HUES48 (cell line): Measurements from ENCODE around the gene SDK1.
"Not testable (repeated sequence)": the region's sequence is repeated elsewhere in the genome, so short reads cannot be mapped to it uniquely, and the experiment has no call there.

Experiments used
- H3K27ac ChIP-seq: one replicate; pipeline ENCODE4 v1.7.0; 2013; ENCODE audit warnings: low read depth, low read length, inconsistent platforms
- H3K27me3 ChIP-seq: 2 replicates; pipeline ENCODE4 v1.6.1; 2013; ENCODE audit warnings: mild to moderate bottlenecking, low read length; ENCODE audit not compliant: control insufficient read depth, insufficient read depth
- H3K36me3 ChIP-seq: 2 replicates; pipeline ENCODE4 v1.6.1; 2013; ENCODE audit warnings: low read length; ENCODE audit not compliant: control insufficient read depth, insufficient read depth
- H3K4me1 ChIP-seq: 2 replicates; pipeline ENCODE4 v1.6.1; 2013; ENCODE audit warnings: mild to moderate bottlenecking, low read length; ENCODE audit not compliant: control insufficient read depth, insufficient read depth
- H3K4me3 ChIP-seq: 2 replicates; pipeline ENCODE4 v1.5.1; 2013; ENCODE audit warnings: mild to moderate bottlenecking, low read depth, low read length
- H3K9ac ChIP-seq: 2 replicates; pipeline ENCODE4 v1.6.1; 2013; ENCODE audit warnings: mild to moderate bottlenecking, low read depth, low read length, moderate library complexity
- H3K9me3 ChIP-seq: 2 replicates; pipeline ENCODE4 v1.6.1; 2013; ENCODE audit warnings: low read length; ENCODE audit not compliant: control insufficient read depth, insufficient read depth

SDK1 gene

DNA sequence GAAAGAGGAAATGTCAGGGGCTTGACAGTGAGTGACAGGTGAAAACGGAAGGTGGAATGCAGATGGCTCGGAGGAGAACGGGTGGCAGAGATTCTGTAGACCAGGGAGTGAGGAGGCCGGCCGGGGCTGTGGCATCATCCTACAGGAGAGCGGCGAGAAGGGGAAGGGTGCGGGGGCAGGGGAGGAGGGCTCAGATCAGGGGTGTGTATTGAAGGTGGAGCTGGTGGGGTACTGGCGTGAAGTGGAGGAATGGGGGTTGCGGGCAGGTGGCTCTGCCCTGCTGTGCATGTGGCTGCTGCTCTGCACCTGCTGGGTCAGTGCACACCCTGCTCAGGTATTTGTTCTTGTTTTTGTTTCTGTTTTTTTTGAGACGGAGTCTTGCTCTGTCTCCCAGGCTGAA lies 910.2 kb downstream of the SDK1 start:
- Histone ChIP-seq H3K9ac (no peak overlapping the region), H3K4me3 (no peak overlapping the region), H3K4me1 (no peaks in the 10 kb centered on the region), H3K9me3 (no peaks in the 10 kb centered on the region), H3K36me3 (no peaks in the 10 kb centered on the region), H3K27ac (no peak overlapping the region), H3K27me3 (no peaks in the 10 kb centered on the region)

DNA sequence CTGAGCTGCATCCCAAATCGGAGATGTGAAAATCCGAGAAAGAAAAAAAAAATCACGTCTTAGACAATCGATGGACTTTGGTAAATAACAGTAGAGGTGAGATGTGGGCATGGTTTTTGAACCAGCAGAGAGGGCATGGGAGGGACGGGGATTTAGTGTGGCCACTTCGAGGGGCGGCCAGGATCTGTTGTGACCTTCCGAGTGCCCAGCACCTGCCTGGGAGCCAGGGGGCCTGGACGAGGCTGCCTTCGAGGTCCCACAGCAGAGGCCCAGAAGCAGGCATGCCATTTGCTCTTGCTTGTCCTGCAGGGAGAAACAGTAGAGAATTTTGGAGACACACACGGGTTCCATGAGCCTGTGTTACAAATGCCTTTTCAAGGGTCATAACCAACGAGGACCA lies 911.3 kb downstream of the SDK1 start:
- Histone ChIP-seq H3K36me3 (no peaks in the 10 kb centered on the region), H3K9me3 (no peaks in the 10 kb centered on the region), H3K27ac (no peak overlapping the region), H3K9ac (no peak overlapping the region), H3K4me1 (no peaks in the 10 kb centered on the region), H3K4me3 (no peak overlapping the region), H3K27me3 (no peaks in the 10 kb centered on the region)

DNA sequence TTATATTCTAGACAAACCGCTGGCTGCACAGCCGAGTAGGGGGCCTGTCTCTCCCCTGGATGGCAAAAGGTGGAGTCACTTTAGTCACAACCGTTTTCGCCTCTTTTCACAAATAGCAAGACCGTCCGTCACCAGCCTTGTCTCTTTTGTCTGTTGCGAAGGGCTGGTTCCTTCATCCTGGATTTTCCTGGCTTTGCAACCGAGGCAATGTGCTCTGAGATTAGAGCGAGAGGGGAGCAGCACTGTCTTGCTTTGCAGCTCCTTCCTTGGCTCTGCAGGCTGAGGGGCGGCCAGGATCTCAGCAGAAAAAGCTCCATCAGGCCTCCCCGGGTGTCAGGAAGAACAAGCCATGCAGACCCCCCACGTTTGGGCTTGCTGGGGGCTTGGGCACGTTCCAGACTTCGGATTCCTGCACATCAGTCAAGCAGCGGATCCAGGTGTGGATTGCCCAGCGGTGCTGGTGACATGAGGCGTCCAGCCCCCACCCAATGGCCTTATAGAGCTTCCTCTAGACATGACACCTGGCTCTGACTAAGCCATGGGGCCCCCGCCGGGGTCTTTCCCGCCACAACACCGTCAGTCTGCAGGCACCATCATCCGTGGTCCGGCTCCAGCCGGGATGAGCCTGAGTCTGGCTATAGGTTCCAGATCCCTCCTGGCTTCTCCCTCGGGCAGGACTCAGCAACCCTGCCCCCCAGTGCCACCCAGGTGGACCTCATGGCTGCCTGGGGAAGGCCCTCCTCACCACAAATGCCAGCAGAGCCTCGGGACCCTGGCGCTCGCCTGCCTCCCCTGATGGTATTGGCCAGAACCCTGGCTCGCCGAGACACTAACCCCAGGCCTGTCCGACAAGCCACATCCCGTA lies 913.5 kb downstream of the SDK1 start:
- H3K9ac ChIP-seq = no peak overlapping the region
- H3K9me3 ChIP-seq = no peaks in the 10 kb centered on the region
- no peaks in the 10 kb centered on the region for H3K27me3 ChIP-seq
- H3K4me3 ChIP-seq = no peak overlapping the region
- no peak overlapping the region for H3K27ac ChIP-seq
- no peaks in the 10 kb centered on the region for H3K4me1 ChIP-seq
- H3K36me3 ChIP-seq = no peaks in the 10 kb centered on the region

DNA sequence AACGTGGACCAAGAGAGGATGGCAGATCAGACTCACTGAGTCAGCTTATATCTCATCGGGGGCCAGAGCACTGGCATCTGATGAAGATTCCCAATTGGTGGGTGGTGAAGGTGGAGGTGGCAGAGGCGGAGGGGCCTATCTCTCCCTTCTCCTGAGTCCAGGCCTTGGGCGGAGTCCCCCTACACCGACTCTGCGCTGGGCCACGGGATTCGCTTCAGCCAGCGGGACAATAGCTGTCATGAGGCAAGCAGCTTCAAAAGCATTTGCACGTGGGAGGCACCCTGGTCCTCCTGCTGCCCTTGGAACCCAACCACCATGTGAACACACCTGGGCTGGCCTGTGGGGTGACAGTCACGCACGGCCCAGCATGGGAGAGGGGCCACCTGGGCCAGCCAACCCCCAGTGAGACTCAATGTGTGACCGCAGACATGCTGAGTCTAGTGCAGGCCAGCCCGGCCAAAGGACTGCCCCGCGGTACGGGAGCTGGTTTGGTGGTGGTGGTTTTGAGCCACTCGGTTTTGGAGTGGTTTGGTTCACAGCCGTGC lies 914.2 kb downstream of the SDK1 start:
- Histone ChIP-seq H3K9ac (no peak overlapping the region), H3K4me3 (no peak overlapping the region), H3K4me1 (no peaks in the 10 kb centered on the region), H3K27me3 (no peaks in the 10 kb centered on the region), H3K36me3 (no peaks in the 10 kb centered on the region), H3K27ac (no peak overlapping the region), H3K9me3 (no peaks in the 10 kb centered on the region)

DNA sequence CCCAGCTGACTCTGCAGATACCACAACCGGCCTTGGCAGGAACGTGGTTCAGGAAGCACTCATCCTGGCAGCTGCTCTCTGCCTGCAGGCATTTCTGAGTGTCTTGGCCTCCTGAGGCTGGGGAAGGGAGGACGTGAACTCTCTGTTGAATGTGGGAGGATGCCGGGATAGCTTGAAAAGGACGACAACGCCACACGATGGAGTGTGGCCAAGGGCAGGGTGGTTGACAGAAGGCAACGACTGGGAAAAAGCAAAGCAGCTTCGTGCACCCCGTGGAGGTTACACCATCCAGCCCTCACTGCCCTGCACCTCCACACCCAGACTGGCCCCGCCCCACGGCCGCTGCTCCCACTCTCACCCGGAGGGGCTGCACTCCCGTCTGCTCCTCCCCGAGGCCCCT lies 915.0 kb downstream of the SDK1 start:
- Histone ChIP-seq H3K36me3 (no peaks in the 10 kb centered on the region), H3K27ac (no peak overlapping the region), H3K27me3 (no peaks in the 10 kb centered on the region), H3K4me1 (no peaks in the 10 kb centered on the region), H3K9me3 (no peaks in the 10 kb centered on the region), H3K9ac (no peak overlapping the region), H3K4me3 (no peak overlapping the region)

DNA sequence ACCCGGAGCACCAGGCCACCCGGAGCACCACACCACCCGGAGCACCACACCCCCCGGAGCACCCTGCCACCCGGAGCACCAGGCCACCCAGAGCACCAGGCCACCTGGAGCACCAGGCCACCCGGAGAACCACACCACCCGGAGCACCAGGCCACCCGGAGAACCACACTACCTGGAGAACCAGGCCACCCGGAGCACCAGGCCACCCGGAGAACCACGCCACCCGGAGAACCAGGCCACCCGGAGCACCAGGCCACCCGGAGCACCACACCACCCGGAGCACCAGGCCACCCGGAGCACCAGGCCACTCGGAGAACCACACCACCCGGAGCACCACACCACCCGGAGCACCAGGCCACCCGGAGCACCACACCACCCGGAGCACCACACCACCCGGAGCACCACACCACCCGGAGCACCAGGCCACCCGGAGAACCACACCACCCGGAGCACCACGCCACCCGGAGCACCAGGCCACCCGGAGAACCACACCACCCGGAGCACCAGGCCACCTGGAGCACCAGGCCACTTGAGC lies 916.1 kb downstream of the SDK1 start:
- H3K9ac ChIP-seq, H3K4me3 ChIP-seq, H3K4me1 ChIP-seq, H3K9me3 ChIP-seq, H3K27me3 ChIP-seq, H3K36me3 ChIP-seq, H3K27ac ChIP-seq: not testable (repeated sequence)

DNA sequence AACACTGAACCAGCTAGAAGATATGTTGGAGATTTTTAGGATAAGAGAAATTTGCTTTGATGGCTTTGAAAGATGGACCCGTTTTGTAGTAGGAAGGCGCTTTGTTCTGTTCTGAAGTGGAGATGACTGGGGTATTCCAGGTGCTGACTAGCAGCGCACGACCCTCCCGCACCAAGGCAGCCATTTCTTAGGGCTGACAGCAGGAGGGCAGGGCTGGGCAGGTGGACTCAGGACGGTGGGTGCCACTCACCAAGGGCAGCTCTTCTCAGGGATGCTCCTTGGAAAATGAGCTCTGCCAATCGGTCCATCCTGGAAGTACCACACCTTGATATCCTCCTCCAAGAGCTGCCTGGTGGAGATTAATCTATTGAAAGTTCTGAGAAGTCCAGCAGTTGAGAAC lies 917.4 kb downstream of the SDK1 start:
- Histone ChIP-seq H3K4me3 (no peak overlapping the region), H3K27me3 (no peaks in the 10 kb centered on the region), H3K36me3 (no peaks in the 10 kb centered on the region), H3K9me3 (no peaks in the 10 kb centered on the region), H3K9ac (no peak overlapping the region), H3K4me1 (no peaks in the 10 kb centered on the region), H3K27ac (no peak overlapping the region)

DNA sequence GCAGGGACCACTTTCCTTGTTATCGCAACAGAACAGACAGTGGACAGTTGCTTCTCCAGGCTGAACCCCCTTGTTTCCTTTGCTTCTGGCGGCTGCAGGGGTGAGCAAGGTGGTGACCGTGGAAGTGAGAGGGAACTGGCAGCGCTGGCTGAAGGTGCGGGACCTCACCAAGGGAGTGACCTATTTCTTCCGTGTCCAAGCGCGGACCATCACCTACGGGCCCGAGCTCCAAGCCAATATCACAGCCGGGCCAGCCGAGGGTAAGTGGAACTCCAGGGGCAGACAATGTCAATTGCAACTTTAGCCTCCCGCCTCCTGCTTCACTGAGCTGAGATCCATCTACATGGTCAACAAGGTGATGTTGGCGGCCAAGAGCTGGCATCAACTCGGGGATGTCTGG lies 919.0 kb downstream of the SDK1 start:
- H3K27me3 ChIP-seq = no peaks in the 10 kb centered on the region
- H3K9ac ChIP-seq = no peak overlapping the region
- no peak overlapping the region for H3K4me3 ChIP-seq
- no peaks in the 10 kb centered on the region for H3K4me1 ChIP-seq
- H3K9me3 ChIP-seq = no peaks in the 10 kb centered on the region
- H3K27ac ChIP-seq = no peak overlapping the region
- H3K36me3 ChIP-seq = no peaks in the 10 kb centered on the region

DNA sequence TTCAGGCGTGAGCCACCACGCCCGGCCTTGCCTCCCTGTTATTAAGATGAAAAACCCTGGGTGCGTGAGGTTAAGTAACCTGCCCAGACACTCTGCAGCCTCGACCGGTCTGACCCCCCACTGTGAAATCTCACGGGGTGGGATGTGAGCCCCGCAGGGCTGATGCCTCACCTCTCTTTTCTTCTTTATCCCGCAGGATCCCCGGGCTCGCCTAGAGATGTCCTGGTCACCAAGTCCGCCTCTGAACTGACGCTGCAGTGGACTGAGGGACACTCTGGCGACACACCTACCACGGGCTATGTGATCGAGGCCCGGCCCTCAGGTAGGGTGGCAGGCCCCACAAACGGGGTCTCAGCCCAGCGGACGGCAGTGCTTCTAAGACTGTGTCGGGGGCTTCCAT lies 920.0 kb downstream of the SDK1 start:
- Histone ChIP-seq H3K4me3 (no peak overlapping the region), H3K9ac (no peak overlapping the region), H3K27ac (no peak overlapping the region), H3K4me1 (no peaks in the 10 kb centered on the region), H3K9me3 (no peaks in the 10 kb centered on the region), H3K27me3 (no peaks in the 10 kb centered on the region), H3K36me3 (no peaks in the 10 kb centered on the region)

DNA sequence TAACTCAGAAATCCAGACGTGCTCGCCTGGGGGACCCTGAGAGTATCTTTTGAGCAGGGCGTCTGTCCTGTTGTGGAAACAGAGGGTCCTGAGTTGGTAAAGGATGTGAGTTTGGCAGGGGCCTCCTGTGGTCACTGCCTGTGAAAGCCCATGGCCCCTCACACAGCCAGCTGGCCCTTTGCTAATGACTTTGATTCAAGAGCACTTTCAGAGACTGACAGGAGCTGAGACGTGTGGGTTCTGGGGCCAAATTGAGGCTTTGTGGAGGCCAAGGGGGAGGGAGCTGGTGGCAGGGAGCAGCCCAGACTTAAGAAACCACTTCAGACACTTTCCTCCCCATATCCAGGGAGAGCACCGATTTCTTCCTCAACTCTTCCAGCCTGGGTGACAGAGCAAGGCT lies 921.6 kb downstream of the SDK1 start:
- Histone ChIP-seq H3K4me3 (no peak overlapping the region), H3K9ac (no peak overlapping the region), H3K9me3 (no peaks in the 10 kb centered on the region), H3K27ac (no peak overlapping the region), H3K27me3 (no peaks in the 10 kb centered on the region), H3K36me3 (no peaks in the 10 kb centered on the region), H3K4me1 (no peaks in the 10 kb centered on the region)

DNA sequence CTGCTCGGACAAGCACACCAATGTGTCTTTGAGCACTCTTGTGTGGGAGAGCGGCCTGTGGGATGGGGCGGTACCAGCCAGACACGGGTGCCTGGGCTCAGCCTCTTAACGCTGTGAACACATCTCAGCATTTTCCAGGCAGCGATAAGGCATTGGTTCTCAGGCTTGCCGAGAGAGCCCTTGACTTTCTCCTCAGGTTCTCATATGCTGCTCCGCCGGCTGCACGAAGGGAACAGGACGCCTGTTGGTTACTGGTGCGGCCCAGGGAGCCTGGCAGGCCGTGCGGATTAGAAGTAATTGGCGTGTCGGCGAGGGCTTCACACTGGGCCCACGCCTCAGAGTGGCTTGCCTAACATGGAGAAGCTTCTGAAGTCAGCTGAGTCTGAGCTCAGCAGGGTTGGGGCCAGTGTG lies 924.3 kb downstream of the SDK1 start:
- H3K27ac ChIP-seq = no peak overlapping the region
- H3K27me3 ChIP-seq = no peaks in the 10 kb centered on the region
- no peak overlapping the region for H3K9ac ChIP-seq
- H3K4me3 ChIP-seq = no peak overlapping the region
- H3K4me1 ChIP-seq = no peaks in the 10 kb centered on the region
- H3K36me3 ChIP-seq = no peaks in the 10 kb centered on the region
- H3K9me3 ChIP-seq = no peaks in the 10 kb centered on the region
